KMS-11 (cell line): ENCODE measurements around the gene CD86.
A peak's percentile ranks its signal among the peaks of the same experiment; 100 is the strongest.
"Not testable (repeated sequence)": the region's sequence is repeated elsewhere in the genome, so short reads cannot be mapped to it uniquely, and the experiment has no call there.

ENCODE experiments used
- H2AFZ ChIP-seq: fragments of 200-600 bp; sonication (generic); 2 replicates; pipeline ENCODE4 v1.6.1; 2016; ENCODE audit warnings: antibody characterized with exemption, mixed run types, low read depth
- H3K27ac ChIP-seq: fragments of 200-600 bp; sonication (generic); 2 replicates; pipeline ENCODE4 v1.6.1; 2016; ENCODE audit warnings: mild to moderate bottlenecking, mixed run types
- H3K27me3 ChIP-seq: fragments of 200-600 bp; sonication (generic); 2 replicates; pipeline ENCODE4 v1.6.1; 2017; ENCODE audit warnings: mild to moderate bottlenecking, low read depth, mixed run types, moderate library complexity; ENCODE audit not compliant: insufficient read depth
- H3K36me3 ChIP-seq: fragments of 200-600 bp; sonication (generic); 2 replicates; pipeline ENCODE4 v1.6.1; 2017; ENCODE audit warnings: mild to moderate bottlenecking, mixed run types; ENCODE audit not compliant: insufficient read depth
- H3K4me1 ChIP-seq: fragments of 200-600 bp; sonication (generic); 2 replicates; pipeline ENCODE4 v1.6.1; 2016; ENCODE audit warnings: mild to moderate bottlenecking, low read depth, mixed run types; ENCODE audit not compliant: poor library complexity, severe bottlenecking
- H3K4me2 ChIP-seq: fragments of 200-600 bp; sonication (generic); 2 replicates; pipeline ENCODE4 v1.7.0; 2016; ENCODE audit warnings: mild to moderate bottlenecking, mixed run types
- H3K4me3 ChIP-seq: fragments of 200-600 bp; sonication (generic); IDR thresholded peaks from 2 replicates; pipeline ENCODE4 v1.6.1; 2017; ENCODE audit warnings: low read depth, low read length, mixed read lengths; ENCODE audit not compliant: insufficient read depth
- H3K79me2 ChIP-seq: fragments of 200-600 bp; sonication (generic); 2 replicates; pipeline ENCODE4 v1.6.1; 2016; ENCODE audit warnings: low read depth, mixed run types; ENCODE audit not compliant: insufficient read depth
- H3K9ac ChIP-seq: fragments of 200-600 bp; sonication (generic); 2 replicates; pipeline ENCODE4 v1.6.1; 2016; ENCODE audit warnings: mild to moderate bottlenecking, mixed run types
- H4K20me1 ChIP-seq: fragments of 200-600 bp; sonication (generic); 2 replicates; pipeline ENCODE4 v1.6.1; 2016; ENCODE audit warnings: mild to moderate bottlenecking, mixed run types; ENCODE audit not compliant: insufficient read depth
- CTCF ChIP-seq: fragments of 200-600 bp; sonication (generic); conservative IDR thresholded peaks from 2 replicates; pipeline ENCODE4 v1.6.1; 2017; ENCODE audit warnings: low read depth, mild to moderate bottlenecking, antibody characterized with exemption, low read length, moderate library complexity, mixed read lengths

Gene CD86

GRCh38 chr3:122032531-122032930, 22.6 kb upstream of the CD86 start:
- no peak overlapping the region for H3K27ac ChIP-seq
- H4K20me1 ChIP-seq: no peaks in the 10 kb centered on the region
- no peak overlapping the region for H2AFZ ChIP-seq
- no peak overlapping the region for H3K4me3 ChIP-seq
- no peak overlapping the region for H3K9ac ChIP-seq
- no peak overlapping the region for H3K4me2 ChIP-seq
- peaks cover 25% of the 10 kb centered on the region for H3K4me1 ChIP-seq
- no peaks in the 10 kb centered on the region for H3K79me2 ChIP-seq
- H3K27me3 ChIP-seq: no peaks in the 10 kb centered on the region
- H3K36me3 ChIP-seq: no peaks in the 10 kb centered on the region
- no peak for TF ChIP-seq CTCF

GRCh38 chr3:122033023-122033422, 22.1 kb upstream of the CD86 start:
- Histone ChIP-seq H3K4me1 (peaks cover 25% of the 10 kb centered on the region), H3K4me3 (no peak overlapping the region)

DNA sequence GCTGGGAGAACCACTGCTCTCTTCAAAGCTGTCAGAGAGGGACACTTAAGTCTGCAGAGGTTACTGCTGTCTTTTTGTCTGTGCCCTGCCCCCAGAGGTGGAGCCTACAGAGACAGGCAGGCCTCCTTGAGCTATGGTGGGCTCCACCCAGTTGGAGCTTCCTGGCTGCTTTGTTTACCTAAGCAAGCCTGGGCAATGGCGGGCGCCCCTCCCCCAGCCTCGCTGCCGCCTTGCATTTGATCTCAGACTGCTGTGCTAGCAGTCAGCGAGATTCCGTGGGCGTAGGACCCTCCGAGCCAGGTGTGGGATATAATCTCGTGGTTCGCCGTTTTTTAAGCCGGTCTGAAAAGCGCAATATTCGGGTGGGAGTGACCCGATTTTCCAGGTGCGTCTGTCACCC, 7.9 kb upstream of the CD86 start:
- H4K20me1 ChIP-seq, H3K79me2 ChIP-seq, H3K4me1 ChIP-seq, H3K27ac ChIP-seq, H3K9ac ChIP-seq, H3K4me2 ChIP-seq, H3K4me3 ChIP-seq, H3K27me3 ChIP-seq, H2AFZ ChIP-seq, H3K36me3 ChIP-seq: not testable (repeated sequence)

More at GRCh38 chr3:122033023-122033422, 22.1 kb upstream of the CD86 start:
- Histone ChIP-seq H3K9ac (no peak overlapping the region), H3K36me3 (no peaks in the 10 kb centered on the region), H2AFZ (no peak overlapping the region), H3K79me2 (no peaks in the 10 kb centered on the region), H3K27ac (no peak overlapping the region), H4K20me1 (no peaks in the 10 kb centered on the region), H3K4me2 (no peak overlapping the region), H3K27me3 (no peaks in the 10 kb centered on the region)
- no peak for TF ChIP-seq CTCF

DNA sequence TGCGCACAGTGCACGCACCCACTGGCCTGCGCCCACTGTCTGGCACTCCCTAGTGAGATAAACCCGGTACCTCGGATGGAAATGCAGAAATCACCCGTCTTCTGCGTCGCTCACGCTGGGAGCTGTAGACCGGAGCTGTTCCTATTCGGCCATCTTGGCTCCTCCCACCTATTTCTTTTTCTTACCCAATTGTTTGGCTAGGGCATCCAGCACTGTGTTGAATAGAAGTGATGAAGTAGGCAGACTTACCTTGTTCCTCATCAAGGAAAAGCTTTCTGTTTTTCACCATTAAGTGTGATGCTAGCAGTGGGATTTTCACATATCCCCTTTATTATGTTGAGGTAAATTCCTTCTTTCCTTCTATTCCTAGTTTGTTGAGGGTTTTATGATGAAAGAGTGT, 7.4 kb upstream of the CD86 start:
- H3K4me3 ChIP-seq, H3K4me2 ChIP-seq, H3K9ac ChIP-seq, H3K36me3 ChIP-seq, H3K79me2 ChIP-seq, H3K27ac ChIP-seq, H3K4me1 ChIP-seq, H2AFZ ChIP-seq, H4K20me1 ChIP-seq, H3K27me3 ChIP-seq: not testable (repeated sequence)

- Histone ChIP-seq H3K36me3 (no peaks in the 10 kb centered on the region), H3K4me2 (no peak overlapping the region; the same call in 1 of the 2 replicates), H3K4me1 (peaks cover 17% of the 10 kb centered on the region), H3K27me3 (no peaks in the 10 kb centered on the region), H3K4me3 (no peak overlapping the region), H3K27ac (no peak overlapping the region), H3K79me2 (no peaks in the 10 kb centered on the region), H4K20me1 (no peaks in the 10 kb centered on the region), H3K9ac (no peak overlapping the region), H2AFZ (peak overlapping the region; percentile 8; the same call in 1 of the 2 replicates)
- TF ChIP-seq CTCF: no peak
These were observed 2.2 kb upstream of the CD86 start for GRCh38 chr3:122052968-122053367.
